RWPE2 (cell line): ENCODE data around the gene TSPYL6.

ENCODE experiments used
- ATAC-seq: fragments of 200-7000 bp; cut with Tn5 transposase; 3 replicates; pipeline ENCODE4 v1.9.1; 2021; ENCODE audit warnings: low read depth
- DNase-seq: peaks from one replicate; pipeline ENCODE4 v3.0.0-alpha.2; 2020; ENCODE audit warnings: low spot score
- H3K27ac ChIP-seq: fragments of 450-650 bp; 2 replicates; pipeline ENCODE4 v1.5.1; 2017; ENCODE audit warnings: mild to moderate bottlenecking; ENCODE audit not compliant: poor library complexity, severe bottlenecking
- H3K27me3 ChIP-seq: fragments of 250-450 bp; sonication (Bioruptor Pico); 2 replicates; pipeline ENCODE4 v1.5.1; 2021; ENCODE audit warnings: mild to moderate bottlenecking, moderate library complexity; ENCODE audit not compliant: insufficient read depth, poor library complexity, severe bottlenecking
- H3K36me3 ChIP-seq: fragments of 250-450 bp; sonication (Bioruptor Pico); 2 replicates; pipeline ENCODE4 v1.5.1; 2020; ENCODE audit warnings: low read depth, mild to moderate bottlenecking, moderate library complexity
- H3K4me1 ChIP-seq: fragments of 250-450 bp; sonication (Bioruptor Pico); 2 replicates; pipeline ENCODE4 v1.5.1; 2021; ENCODE audit warnings: mild to moderate bottlenecking, moderate library complexity; ENCODE audit not compliant: insufficient read depth, poor library complexity, severe bottlenecking
- H3K4me3 ChIP-seq: fragments of 250-450 bp; sonication (Bioruptor Pico); 2 replicates; pipeline ENCODE4 v1.5.1; 2021; ENCODE audit warnings: mild to moderate bottlenecking, moderate library complexity; ENCODE audit not compliant: severe bottlenecking
- H3K9me3 ChIP-seq: fragments of 250-450 bp; sonication (Bioruptor Pico); 2 replicates; pipeline ENCODE4 v1.5.1; 2021; ENCODE audit warnings: mild to moderate bottlenecking, moderate library complexity; ENCODE audit not compliant: severe bottlenecking
- TF ChIP-seq, protein P1 (sequence below): fragments of 450-650 bp; IDR thresholded peaks from one replicate; pipeline ENCODE4 v1.5.1; 2017; ENCODE audit warnings: mild to moderate bottlenecking, moderate library complexity; ENCODE audit not compliant: poor library complexity, severe bottlenecking

Gene TSPYL6

DNA sequence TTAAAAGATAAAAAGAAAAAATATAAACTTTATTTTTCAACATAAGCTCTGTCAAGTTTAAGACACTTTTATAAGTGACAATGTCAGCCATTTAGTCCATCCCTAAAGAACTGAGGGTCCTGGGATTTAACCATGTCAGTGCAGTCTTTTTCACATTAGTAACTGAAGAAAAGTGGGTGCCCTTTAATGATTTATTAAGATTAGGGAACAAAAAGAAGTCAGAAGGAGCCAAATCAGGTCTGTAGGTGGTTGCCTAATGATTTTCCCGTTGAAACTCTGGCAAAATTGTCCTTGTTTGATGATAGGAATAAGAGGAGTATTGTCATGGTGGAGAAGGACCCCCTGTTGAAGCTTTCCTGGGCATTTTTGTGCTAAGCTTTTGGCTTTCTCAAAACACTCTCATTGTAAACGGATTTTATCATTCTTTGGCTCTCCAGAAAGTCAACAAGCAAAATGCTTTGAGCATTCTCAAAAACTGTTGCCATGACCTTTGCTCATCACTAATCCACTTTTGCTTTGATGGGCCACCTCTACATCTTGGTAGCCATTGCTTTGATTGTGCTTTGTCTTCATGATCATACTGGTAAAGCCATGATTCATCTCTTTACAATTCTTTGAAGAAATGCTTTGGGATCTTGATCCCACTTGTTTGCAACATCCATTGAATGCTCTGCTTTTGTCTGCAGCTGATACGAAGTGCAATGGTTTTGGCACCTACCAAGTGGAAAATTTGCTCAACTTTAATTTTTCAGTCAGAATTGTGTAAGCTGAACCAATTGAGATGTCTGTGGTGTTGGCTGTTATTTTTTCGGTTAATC lies 22.0 kb downstream of the TSPYL6 start:
- TF ChIP-seq, protein P1, sequence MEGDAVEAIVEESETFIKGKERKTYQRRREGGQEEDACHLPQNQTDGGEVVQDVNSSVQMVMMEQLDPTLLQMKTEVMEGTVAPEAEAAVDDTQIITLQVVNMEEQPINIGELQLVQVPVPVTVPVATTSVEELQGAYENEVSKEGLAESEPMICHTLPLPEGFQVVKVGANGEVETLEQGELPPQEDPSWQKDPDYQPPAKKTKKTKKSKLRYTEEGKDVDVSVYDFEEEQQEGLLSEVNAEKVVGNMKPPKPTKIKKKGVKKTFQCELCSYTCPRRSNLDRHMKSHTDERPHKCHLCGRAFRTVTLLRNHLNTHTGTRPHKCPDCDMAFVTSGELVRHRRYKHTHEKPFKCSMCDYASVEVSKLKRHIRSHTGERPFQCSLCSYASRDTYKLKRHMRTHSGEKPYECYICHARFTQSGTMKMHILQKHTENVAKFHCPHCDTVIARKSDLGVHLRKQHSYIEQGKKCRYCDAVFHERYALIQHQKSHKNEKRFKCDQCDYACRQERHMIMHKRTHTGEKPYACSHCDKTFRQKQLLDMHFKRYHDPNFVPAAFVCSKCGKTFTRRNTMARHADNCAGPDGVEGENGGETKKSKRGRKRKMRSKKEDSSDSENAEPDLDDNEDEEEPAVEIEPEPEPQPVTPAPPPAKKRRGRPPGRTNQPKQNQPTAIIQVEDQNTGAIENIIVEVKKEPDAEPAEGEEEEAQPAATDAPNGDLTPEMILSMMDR: no peak
- no peak for ATAC-seq
- DNase-seq: no peak

DNA sequence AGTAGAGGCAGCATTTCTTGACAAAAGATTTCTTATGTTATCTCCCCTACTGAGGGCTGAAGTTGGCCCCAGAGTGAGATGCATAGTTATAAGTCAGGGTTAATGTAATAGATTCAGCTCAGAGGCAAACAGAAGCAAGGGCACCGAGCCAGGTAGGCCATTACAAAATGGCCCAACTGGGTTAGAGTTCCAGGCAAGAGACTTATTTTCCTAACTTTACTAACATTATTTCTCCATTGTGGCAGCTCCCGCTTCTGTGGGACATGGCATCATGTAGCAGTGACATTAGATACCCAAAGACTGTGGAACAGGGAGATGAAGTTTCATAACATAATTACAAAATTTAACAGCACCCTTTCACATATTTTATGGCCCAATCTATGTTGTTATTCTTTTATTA lies 27.1 kb downstream of the TSPYL6 start:
- ATAC-seq: no peak
- Histone ChIP-seq H3K27ac (no peak overlapping the region), H3K36me3 (no peaks in the 10 kb centered on the region), H3K9me3 (no peaks in the 10 kb centered on the region), H3K4me3 (no peak overlapping the region), H3K4me1 (no peaks in the 10 kb centered on the region), H3K27me3 (no peaks in the 10 kb centered on the region)
- TF ChIP-seq, protein P1: no peak
- no peak for DNase-seq

More for the DNA sequence above, 22.0 kb downstream of the TSPYL6 start:
- Histone ChIP-seq H3K27me3 (no peaks in the 10 kb centered on the region), H3K36me3 (no peaks in the 10 kb centered on the region), H3K4me1 (no peaks in the 10 kb centered on the region), H3K9me3 (no peaks in the 10 kb centered on the region), H3K4me3 (no peak overlapping the region), H3K27ac (no peak overlapping the region)

DNA sequence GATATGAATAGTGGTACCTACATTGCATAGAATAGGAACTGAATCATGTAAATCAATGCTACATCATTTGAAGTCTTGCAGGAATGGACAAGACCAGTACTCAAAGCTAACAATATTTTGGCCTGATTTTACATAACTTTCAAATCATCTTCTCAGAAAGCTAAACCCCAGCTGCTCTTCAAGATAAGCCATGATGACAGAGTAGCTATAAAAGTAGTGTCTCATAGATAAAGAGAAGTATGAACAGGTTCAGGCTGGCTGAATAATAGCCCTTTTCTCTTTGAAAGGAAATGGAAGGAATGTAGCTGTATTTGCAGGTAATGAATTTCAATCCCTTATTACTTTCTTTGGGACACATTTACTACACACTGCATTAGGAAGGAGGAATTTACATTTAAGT lies 28.2 kb downstream of the TSPYL6 start:
- ATAC-seq (no peak), DNase-seq (no peak)
- H3K36me3 ChIP-seq: no peaks in the 10 kb centered on the region
- H3K9me3 ChIP-seq: no peaks in the 10 kb centered on the region
- H3K4me1 ChIP-seq: no peaks in the 10 kb centered on the region
- no peaks in the 10 kb centered on the region for H3K27me3 ChIP-seq
- no peak overlapping the region for H3K4me3 ChIP-seq
- H3K27ac ChIP-seq: no peak overlapping the region
- TF ChIP-seq, protein P1: no peak

DNA sequence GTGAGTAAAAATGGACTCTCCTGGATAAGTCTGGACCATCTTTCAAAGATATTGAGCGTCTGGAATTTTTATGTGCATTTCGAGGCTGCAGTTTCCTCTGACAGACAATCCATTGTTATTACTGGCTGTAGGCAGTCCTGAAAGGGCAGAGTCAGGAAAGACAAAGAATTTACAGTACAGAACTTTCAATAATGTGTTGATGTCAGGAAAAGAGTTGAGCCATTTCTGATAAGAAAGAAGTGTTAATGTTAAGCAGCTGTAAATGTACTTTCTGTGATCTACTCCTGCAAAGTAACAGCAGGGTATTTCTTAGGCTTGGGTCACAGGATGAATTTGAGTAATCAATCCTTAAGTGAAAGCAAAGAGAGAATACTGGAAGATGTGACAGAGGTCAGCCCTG lies 29.8 kb downstream of the TSPYL6 start:
- Histone ChIP-seq H3K36me3 (no peaks in the 10 kb centered on the region), H3K9me3 (no peaks in the 10 kb centered on the region), H3K27me3 (no peaks in the 10 kb centered on the region), H3K4me3 (no peak overlapping the region), H3K4me1 (no peaks in the 10 kb centered on the region), H3K27ac (no peak overlapping the region)
- DNase-seq: no peak
- no peak for ATAC-seq
- TF ChIP-seq, protein P1: no peak

DNA sequence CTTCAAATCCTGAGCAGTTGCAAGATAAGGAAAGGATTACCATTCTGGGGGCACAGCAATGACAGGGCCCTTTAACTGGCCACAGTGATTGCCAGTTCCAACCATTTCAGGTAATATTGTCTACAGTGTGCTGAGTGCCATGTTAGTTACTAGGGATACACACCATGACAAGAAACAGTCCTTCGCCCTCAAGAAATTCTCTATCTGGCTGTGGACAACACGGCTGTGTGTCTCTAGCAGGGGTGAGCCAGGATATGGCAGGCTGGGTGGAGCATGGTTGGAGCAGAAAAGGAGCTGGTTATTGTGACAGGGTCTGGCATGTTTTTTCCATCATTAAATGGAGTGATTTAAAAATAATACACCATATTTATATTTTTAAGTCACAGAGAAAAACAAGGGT lies 31.0 kb downstream of the TSPYL6 start:
- Histone ChIP-seq H3K27ac (no peak overlapping the region), H3K9me3 (no peaks in the 10 kb centered on the region), H3K4me1 (no peaks in the 10 kb centered on the region), H3K4me3 (no peak overlapping the region), H3K36me3 (no peaks in the 10 kb centered on the region), H3K27me3 (no peaks in the 10 kb centered on the region)
- DNase-seq (no peak), ATAC-seq (no peak)
- TF ChIP-seq, protein P1: no peak
